Mesenteric fat pad (tissue), 1 donor: Measurements from ENCODE around the gene GAS2L1. TPM values are rescaled to one million over a fixed set of nuclear protein-coding genes. Genes with fewer than 3 reads are reported as not detected.

Source experiments
- DNase-seq: peaks from one replicate; pipeline ENCODE4 v3.0.0-alpha.2; 2020; ENCODE audit warnings: low spot score
- long read RNA-seq: library from polyadenylated mRNA; unstranded; transcript quantifications from one replicate; pipeline ENCODE4 v2.0.0, GENCODE V29; 2020
- total RNA-seq: library from RNA; stranded (reverse); fragmentation: NEBNext Ultra II Directional; extraction: Animal tissue kit (Norgen Biotek cat#: 25700); gene quantifications from one replicate; pipeline ENCODE4 v1.2.1, GENCODE V29; 2021
- donor health status: DM: yes; HTN: yes; CAD: no.

Gene GAS2L1
- total RNA-seq: 36.2 TPM
- long read RNA-seq, partial matches to known transcripts: 5 of 6 reads
- long read RNA-seq, other reads (novel, unspliced or antisense): 1 of 6 reads

DNA sequence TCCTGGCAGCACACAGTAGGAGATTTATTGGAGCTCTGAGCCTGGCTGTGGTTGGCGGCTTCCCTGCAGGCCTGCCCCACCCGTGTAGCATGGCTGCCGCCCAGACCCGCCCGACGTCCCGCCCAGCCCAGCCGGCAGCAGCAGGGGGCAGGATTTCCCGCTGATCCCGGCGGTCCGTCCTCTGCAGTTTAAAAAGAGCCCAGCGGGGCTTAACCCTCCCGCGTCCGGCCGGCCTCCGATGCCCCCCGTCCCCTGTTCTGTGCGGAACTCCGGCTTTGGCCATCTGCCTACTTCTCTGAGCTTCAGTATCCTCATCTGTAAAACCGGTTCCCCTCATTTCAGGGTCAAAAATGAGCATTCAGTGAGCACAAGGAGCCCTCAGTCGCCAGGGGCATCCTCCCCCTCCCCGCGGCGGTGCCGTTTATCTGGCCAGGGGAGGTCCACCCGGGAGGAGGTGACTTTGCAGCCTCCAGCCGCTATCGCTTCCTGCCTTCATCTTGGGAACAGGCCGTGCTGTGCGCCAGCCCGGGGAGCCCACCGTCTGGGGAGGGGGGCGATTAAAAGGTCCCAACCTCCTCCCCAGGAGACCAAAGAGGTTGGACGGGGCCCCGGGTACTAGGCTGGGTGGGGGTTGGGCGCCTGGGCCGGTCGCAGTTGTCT lies at the start of gene GAS2L1:
GAS2L1 (plus strand) TSS at position 476 of the 660 bp plus-strand sequence. CDS start 1,456 bp downstream, outside the sequence.
- peak; percentile 93 for DNase-seq

GRCh38 chr22:29257751-29258181 lies 48.7 kb upstream of the GAS2L1 start:
- DNase-seq: no peak

- DNase-seq: peak; percentile 84
Observed at GRCh38 chr22:29258407-29259252, 47.8 kb upstream of the GAS2L1 start.

- peak; percentile 51 for DNase-seq
Observed at GRCh38 chr22:29259253-29259899, 47.1 kb upstream of the GAS2L1 start.

GRCh38 chr22:29260031-29260560 lies 46.4 kb upstream of the GAS2L1 start:
- DNase-seq: peak; percentile 77

DNA sequence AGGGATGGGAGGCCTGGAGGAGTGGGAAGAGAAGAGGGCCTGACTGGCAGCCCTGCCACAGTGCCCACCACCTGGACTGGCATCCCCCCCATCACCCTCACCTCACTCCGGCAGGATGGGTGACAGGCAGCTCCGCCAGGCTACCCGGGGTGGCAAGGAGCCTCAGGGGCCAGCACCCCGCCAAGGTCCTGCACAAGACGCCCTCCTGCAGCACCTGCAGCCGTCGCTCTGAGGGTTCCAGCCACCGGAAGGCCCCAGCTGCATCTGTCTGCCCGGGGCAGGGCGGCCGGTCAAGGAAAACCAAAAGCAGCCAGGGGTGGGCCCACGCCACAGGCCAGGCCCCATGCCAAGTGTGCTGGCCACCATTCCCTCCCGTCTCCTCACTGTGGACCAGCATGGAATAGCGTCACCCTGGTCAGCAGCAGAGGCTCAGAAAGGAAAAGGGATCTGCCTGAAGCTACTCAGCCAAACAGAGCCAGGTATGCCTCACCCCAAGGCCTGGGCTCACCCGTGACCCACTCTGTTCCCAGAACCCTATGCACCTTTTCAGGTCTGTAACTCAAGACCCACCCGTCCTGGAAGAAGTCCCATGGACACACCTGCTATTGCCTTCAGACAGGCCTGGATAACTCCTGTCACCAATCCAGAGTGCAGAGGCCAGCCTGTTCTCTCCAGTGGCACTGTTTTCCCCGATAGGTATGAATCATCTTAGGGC lies 45.7 kb upstream of the GAS2L1 start:
- peak; percentile 76 for DNase-seq

DNA sequence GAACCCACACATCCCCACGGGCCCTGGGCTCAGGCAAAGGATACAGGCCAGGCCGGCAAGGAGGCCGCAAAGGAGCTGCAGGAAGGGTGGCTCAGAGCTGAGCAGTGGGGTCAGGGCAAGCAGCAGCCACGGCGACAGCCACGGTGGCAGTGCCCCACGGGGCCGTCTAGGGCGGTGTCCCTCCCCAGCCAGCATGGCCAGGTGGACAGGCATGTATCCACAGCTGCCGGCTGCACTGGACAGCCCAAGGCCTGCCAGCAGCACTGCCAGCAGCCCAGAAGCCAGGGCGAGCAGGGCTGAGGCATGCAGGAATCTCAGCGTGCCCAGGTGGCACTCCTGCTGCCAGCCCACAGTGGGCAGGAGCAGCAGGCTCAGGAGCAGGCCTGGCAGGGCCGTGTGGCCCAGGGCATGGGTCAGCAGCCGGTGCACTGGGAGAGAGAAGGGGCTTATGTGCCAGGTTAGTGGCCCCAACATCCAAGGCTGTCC lies 42.6 kb upstream of the GAS2L1 start:
- DNase-seq: no peak

GRCh38 chr22:29265305-29265704 lies 41.1 kb upstream of the GAS2L1 start:
- peak; percentile 88 for DNase-seq

DNA sequence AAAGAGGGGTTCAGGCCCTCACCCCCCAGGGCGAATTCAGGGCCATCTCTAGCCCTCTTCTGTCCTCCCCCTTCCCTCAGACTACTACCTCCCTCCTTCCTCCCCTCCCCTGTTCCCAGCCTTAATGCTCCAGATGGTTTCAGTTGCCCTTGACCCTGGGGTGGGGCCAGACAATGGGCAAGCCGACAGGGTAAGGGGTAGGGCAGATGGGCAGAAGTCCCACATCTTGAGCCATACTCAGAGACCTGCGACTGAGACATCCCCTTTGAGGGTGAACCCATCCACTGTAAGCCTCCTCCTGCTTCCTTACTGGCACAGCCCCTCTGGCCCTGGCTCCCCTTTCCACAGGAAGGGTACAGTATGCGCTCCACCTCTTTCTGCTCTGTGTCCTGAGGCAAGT lies 40.5 kb upstream of the GAS2L1 start:
- peak; percentile 35 for DNase-seq

- DNase-seq: no peak
Observed at GRCh38 chr22:29266564-29267461, 39.6 kb upstream of the GAS2L1 start.

GRCh38 chr22:29267462-29267857 lies 39.0 kb upstream of the GAS2L1 start:
- no peak for DNase-seq

DNA sequence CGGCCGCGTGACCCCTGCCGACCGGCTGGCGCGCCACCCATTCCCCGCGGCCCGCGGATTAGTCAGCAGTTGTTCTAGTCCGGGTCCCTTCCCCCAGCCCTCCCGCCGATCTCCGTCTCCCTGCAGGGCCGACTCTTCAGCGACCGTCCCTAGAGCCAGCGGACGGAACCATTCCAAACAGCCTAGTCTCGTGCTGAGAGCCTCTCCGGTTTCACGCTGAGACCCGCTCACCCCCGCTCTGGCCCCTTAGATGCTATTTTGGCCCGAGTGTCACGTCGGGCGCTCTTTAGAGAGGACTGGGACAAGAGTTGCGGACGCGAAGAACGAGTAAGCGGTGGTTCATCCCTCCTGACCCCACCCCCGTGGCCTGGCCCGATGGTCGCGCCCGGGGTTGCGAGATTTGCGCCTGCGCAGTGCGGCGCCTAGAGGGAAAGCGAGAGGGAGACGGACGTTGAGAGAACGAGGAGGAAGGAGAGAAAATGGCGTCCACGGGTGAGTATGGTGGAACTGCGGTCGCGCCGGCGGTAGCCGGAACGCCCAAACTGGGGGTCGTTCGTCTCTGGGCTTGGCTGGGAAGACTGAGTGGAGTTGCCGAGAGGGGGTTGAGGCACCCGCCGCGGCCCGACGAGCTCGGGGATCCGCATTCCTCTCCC lies 38.5 kb upstream of the GAS2L1 start, which contains the start of the genes EWSR1 and RHBDD3:
EWSR1 (plus strand) TSS at position 411 of the 653 bp plus-strand sequence; CDS start at position 480, 69 bp downstream.
RHBDD3 (minus strand) TSS at position 124 of the 653 bp plus-strand sequence. CDS start 2,355 bp downstream, outside the sequence.
- DNase-seq: peak; percentile 99

DNA sequence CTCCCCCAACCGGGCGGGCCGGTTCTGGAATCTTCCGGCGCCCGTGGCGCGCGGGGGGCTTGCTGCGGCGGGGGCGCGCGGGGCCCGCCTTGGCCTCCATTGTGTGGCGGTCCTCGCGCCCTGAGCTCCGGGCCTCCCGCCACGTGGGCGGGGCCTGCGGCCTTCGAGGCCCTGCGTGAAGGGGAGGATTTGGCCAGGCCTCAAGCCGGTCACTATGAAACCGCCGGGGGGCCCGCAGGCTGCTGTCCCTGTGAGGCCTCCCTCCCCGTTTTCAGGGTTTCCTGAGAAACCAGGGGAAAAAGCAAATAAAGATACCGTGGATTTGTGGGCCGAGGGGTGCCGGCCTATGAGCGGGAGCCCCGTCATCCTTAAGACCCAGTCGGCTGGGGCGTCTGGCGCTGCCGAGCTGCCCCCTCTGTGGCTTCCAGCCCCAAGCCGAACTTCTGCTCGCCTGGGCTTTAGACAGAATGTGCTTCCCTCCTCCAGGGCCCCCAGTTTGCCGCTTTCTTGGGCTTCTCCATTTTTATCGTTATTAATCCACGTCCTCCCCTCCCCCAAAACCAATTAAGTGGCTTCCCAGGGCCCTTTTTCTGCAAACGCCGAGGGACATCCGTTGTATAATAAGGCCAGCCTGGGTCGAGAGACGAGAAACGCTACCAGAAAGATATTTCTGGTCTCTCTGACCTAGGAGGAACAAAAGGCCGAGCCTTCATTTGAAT lies 37.8 kb upstream of the GAS2L1 start:
- peak; percentile 89 for DNase-seq

DNA sequence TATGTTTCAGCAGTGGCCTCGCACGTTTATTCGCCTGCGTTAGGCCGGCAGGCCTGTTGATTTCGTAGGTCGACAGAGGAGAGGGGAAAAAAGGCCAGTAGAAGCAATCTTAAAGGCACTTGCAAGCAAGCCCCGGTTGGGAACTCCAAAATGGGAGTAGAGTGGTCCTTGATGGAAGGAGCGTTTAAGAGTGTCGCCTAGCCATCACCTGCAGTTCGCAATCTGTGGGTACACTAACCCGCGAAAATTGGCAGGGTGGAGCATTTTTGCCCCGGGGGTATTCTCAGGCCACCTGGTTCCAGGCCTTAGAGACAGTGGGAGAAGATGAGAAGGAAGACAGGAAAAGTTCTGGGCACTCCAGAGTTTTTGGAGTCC lies 37.2 kb upstream of the GAS2L1 start:
- DNase-seq: peak; percentile 41

- peak; percentile 51 for DNase-seq
Observed at GRCh38 chr22:29269731-29270474, 36.5 kb upstream of the GAS2L1 start.

DNA sequence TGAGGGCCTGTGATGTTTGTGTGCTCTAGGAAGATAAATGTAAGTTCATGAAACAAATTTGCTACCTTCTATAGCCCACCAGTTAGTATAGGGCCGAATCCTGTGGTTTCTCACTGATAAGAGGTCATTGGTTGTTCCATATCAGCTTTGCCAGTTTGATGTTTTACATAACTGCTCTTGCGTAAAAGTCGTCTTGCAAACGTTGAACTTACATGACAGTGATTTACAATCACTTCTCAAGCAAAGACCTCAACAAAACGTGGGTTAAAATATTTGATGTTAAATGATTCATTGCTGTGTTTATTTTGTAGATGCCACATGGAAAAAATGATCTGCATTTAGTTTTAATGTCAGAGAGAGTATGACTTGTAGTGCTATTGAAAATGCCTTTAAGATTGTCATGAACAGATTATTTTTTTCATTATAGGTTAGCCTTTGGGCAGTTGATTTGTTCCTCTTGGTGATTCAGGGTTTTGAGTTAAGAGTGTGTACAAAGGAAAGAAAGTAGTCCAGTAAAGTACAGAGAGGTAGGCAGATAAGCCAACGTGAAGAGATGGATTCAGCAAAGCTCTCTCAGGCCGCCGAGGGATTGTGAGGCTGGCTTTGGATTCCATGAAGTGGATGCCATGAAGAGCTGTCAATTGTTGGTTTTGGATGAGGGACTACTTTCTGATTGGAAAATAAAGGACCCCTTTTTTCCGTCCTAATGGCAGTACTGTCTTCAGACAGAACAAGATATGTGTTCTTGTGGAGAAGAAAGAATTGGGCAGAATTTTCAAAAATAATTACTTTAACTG lies 35.8 kb upstream of the GAS2L1 start:
- peak; percentile 33 for DNase-seq

DNA sequence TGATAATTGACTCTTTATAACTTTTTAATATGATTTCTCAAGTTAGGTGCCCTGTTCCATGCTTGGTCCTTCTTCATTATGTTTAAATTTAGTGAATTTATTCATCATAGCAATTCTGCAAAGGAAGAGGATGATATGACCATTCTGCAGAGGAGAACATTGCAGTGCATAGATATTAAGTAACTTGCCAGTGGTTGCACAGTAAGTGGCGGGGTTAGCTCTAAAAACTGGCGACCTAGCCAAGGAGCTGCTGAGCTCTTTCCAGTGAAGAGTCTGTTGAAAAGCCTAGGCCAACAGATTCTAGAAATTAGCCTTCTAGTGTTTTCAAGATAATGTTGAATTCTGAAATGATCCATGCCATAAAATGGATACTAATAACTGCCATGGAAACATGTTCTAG lies 33.8 kb upstream of the GAS2L1 start:
- no peak for DNase-seq
